Neutrophil (primary cell): ENCODE data around the gene PDE6B.

Experiments
- H3K27ac ChIP-seq: fragments of 200-600 bp; sonication (generic); 2 replicates; pipeline ENCODE4 v1.5.1; 2016; ENCODE audit warnings: mild to moderate bottlenecking, moderate library complexity
- H3K27me3 ChIP-seq: fragments of 200-600 bp; sonication (generic); 2 replicates; pipeline ENCODE4 v1.6.0; 2016; ENCODE audit warnings: mild to moderate bottlenecking
- H3K36me3 ChIP-seq: fragments of 200-600 bp; sonication (generic); 2 replicates; pipeline ENCODE4 v1.5.1; 2017
- H3K4me1 ChIP-seq, 2 experiments: fragments of 200-600 bp in 1 of 2; sonication (generic) in 1 of 2; 1 replicate in 1 of 2; 2 replicates in 1 of 2; pipeline versions ENCODE4 v1.5.1 to v1.6.1; 2013 to 2016; ENCODE audit warnings: low read depth in 1 of 2, low read length in 1 of 2, mild to moderate bottlenecking in 1 of 2, moderate library complexity in 1 of 2; ENCODE audit not compliant: control insufficient read depth in 1 of 2, insufficient read depth in 1 of 2
- H3K4me3 ChIP-seq, 2 experiments: fragments of 200-600 bp in 1 of 2; sonication (generic) in 1 of 2; 1 replicate in 1 of 2; 2 replicates in 1 of 2; pipeline ENCODE4 v1.5.1; 2013 to 2016; ENCODE audit warnings: low read depth in 1 of 2, low read length in 1 of 2, mild to moderate bottlenecking in 1 of 2, moderate library complexity in 1 of 2
- H3K9me3 ChIP-seq: fragments of 200-600 bp; sonication (generic); 2 replicates; pipeline ENCODE4 v1.5.1; 2016
- TF ChIP-seq, protein P1 (sequence below): fragments of 200-600 bp; sonication (generic); IDR thresholded peaks from 2 replicates; pipeline ENCODE4 v1.5.1; 2016; ENCODE audit warnings: antibody characterized with exemption

The PDE6B gene

DNA sequence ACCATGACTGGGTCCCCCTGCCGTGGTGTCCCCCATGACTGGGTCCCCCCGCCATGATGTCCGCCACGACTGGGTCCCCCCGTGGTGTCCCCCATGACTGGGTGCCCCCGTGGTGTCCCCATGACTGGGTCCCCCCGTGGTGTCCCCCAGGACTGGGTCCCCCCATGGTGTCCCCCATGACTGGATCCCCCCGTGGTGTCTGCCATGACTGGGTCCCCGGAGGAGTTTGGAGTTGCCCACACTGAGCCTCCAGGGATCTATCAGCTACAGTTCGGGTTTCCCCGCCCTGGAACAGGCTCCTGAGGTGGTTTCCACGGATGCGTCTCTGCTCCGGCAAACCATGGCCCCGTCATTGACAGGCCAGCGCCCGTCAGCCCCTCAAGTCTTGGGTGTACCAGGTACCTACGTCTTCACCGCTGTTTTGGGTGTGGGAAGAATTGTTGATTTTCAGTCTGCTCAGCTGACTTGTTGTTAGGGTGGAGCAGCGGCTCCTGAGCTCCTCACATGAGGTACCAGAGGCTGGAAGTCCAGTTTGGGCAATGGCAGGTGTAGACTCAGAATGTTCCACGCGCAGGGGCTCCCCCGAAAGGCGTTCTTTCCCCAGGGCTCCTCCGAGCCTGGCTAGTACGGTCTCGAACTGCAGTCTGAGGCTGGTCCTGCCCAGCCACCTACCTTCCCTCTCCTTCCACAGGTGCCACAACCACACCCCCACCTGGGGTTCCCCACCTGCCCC is 8.3 kb upstream of the PDE6B start:
- Histone ChIP-seq H3K27me3 (no peaks in the 10 kb centered on the region), H3K36me3 (no peaks in the 10 kb centered on the region), H3K4me1 (no peaks in the 10 kb centered on the region), H3K9me3 (no peaks in the 10 kb centered on the region), H3K4me3 (no peak overlapping the region), H3K27ac (no peak overlapping the region)
- TF ChIP-seq, protein P1, sequence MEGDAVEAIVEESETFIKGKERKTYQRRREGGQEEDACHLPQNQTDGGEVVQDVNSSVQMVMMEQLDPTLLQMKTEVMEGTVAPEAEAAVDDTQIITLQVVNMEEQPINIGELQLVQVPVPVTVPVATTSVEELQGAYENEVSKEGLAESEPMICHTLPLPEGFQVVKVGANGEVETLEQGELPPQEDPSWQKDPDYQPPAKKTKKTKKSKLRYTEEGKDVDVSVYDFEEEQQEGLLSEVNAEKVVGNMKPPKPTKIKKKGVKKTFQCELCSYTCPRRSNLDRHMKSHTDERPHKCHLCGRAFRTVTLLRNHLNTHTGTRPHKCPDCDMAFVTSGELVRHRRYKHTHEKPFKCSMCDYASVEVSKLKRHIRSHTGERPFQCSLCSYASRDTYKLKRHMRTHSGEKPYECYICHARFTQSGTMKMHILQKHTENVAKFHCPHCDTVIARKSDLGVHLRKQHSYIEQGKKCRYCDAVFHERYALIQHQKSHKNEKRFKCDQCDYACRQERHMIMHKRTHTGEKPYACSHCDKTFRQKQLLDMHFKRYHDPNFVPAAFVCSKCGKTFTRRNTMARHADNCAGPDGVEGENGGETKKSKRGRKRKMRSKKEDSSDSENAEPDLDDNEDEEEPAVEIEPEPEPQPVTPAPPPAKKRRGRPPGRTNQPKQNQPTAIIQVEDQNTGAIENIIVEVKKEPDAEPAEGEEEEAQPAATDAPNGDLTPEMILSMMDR: no peak

DNA sequence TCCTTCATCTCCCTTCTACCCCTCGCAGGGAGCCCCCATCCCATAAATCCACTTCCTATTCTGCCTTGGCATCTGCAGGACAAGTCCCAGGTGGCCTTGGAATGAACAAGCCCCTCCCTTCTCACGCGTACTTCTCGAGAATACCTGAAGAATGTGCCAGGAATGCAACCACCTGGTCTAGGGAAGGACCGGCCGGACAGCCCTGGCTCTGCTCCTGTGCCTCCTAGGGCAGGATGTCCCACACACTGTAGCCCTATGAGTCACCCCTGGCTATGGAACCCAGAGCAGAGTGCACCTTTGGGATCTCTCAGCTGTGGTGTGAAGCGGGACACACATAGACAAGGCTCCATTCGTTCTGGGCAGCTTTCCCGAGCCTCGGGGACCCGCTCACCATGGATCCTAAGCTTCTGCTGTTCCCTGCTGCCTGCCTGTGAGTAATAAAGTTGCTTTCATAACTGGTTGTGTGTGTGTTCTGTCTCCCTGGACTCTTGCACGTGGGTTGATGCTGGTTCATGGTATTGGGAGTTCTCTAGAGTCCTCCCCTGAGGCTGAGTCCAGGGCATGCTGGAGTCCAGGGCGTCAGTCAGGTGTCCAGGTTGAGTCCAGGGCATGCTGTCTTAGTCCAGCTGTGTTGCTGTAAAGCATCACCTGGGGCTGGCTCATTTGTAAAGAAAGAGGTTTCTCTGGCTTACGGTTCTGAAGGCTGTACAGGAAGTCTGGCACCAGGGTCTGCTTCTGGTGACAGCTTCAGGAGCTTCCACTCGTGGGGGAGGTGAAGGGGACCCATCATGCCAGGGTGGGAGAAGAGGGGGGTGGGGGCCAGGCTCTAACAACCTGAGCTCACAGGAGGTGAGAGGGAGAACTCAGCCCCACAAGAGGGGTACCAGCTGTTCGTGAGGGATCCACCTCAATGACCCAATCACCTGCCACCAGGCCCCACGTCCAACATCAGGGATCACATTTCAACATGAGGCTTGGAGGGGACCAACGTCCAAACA is 7.4 kb upstream of the PDE6B start:
- H3K4me1 ChIP-seq: no peaks in the 10 kb centered on the region

DNA sequence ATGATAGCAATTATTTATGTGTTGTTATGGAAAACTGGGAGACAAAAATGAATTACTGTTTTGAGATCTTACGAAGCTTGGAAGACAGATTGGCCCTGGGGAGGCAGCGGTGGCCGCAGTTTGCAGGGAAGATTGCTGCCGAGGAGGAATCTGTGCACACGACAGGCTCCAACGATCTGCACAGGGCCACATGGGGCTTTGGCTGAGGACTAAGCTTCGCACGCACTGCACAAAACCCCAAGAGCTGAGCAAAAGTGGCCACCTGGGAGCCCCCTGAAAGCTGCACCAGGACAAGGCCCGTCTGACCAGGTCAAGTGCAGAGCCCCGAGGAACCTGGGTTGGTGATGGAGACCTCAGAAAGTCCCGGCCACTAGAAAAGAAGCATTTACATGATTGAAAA is 5.2 kb upstream of the PDE6B start:
- H3K27ac ChIP-seq: no peak overlapping the region
- no peaks in the 10 kb centered on the region for H3K27me3 ChIP-seq
- H3K4me1 ChIP-seq: no peaks in the 10 kb centered on the region
- TF ChIP-seq, protein P1: no peak
- H3K36me3 ChIP-seq: no peaks in the 10 kb centered on the region
- H3K4me3 ChIP-seq: no peak overlapping the region
- H3K9me3 ChIP-seq: no peaks in the 10 kb centered on the region

More for the DNA sequence above, 7.4 kb upstream of the PDE6B start:
- H3K9me3 ChIP-seq: no peaks in the 10 kb centered on the region
- H3K27me3 ChIP-seq: no peaks in the 10 kb centered on the region
- no peak overlapping the region for H3K27ac ChIP-seq
- TF ChIP-seq, protein P1: no peak
- H3K36me3 ChIP-seq: no peaks in the 10 kb centered on the region
- no peak overlapping the region for H3K4me3 ChIP-seq

- H3K36me3 ChIP-seq: no peaks in the 10 kb centered on the region
- no peak overlapping the region for H3K27ac ChIP-seq
- no peaks in the 10 kb centered on the region for H3K4me1 ChIP-seq
- TF ChIP-seq, protein P1: no peak
- no peaks in the 10 kb centered on the region for H3K27me3 ChIP-seq
- no peak overlapping the region for H3K4me3 ChIP-seq
- no peaks in the 10 kb centered on the region for H3K9me3 ChIP-seq
Measured at GRCh38 chr4:620851-621261, 4.5 kb upstream of the PDE6B start.

- Histone ChIP-seq H3K36me3 (no peaks in the 10 kb centered on the region), H3K4me1 (no peaks in the 10 kb centered on the region), H3K27me3 (no peaks in the 10 kb centered on the region), H3K4me3 (no peak overlapping the region), H3K9me3 (no peaks in the 10 kb centered on the region), H3K27ac (no peak overlapping the region)
- TF ChIP-seq, protein P1: no peak
Measured at GRCh38 chr4:621296-622070, 3.9 kb upstream of the PDE6B start.
